Psoas muscle (tissue), 8 donors: ENCODE measurements around the gene SSU72. TPM values are rescaled to one million over a fixed set of nuclear protein-coding genes. Genes with fewer than 3 reads are reported as not detected.

Experiments used
- ATAC-seq, 4 donors: fragments of 200-7000 bp; cut with Tn5 transposase; one replicate each; pipeline ENCODE4 v1.9.1; 2020; ENCODE audit warnings: moderate library complexity in 3 of 4, mild to moderate bottlenecking in 2 of 4
- DNase-seq, 2 donors: peaks; one replicate each; pipeline ENCODE4 v3.0.0-alpha.2; 2020
- H3K27ac ChIP-seq: fragments of 200-600 bp; one replicate; pipeline ENCODE4 v1.8.0; 2022
- H3K27me3 ChIP-seq, 3 donors: fragments of 200-600 bp in 1 of 3; one replicate each; pipeline versions ENCODE4 v1.6.1 to v1.8.0; 2013 to 2022; ENCODE audit warnings: low read length in 2 of 3, mild to moderate bottlenecking in 2 of 3, moderate library complexity in 1 of 3; ENCODE audit not compliant: insufficient read depth in 3 of 3
- H3K36me3 ChIP-seq, 2 donors: fragments of 200-600 bp in 1 of 2; one replicate each; pipeline versions ENCODE4 v1.6.1 to v1.8.0; 2013 to 2022; ENCODE audit warnings: low read depth in 1 of 2, mild to moderate bottlenecking in 1 of 2, moderate library complexity in 1 of 2; ENCODE audit not compliant: insufficient read depth in 1 of 2
- H3K4me1 ChIP-seq: fragments of 200-600 bp; one replicate; pipeline ENCODE4 v1.8.0; 2022
- H3K4me3 ChIP-seq: fragments of 200-600 bp; one replicate; pipeline ENCODE4 v1.8.0; 2022; ENCODE audit warnings: mild to moderate bottlenecking
- H3K9me3 ChIP-seq: fragments of 200-600 bp; one replicate; pipeline ENCODE4 v1.8.0; 2022
- CTCF ChIP-seq: fragments of 200-600 bp; IDR thresholded peaks from one replicate; pipeline ENCODE4 v1.8.0; 2022; ENCODE audit warnings: antibody characterized with exemption
- WGBS, 3 donors: extraction: QIAGEN DNeasy Blood & Tissue Kit; methylation state at CpG; one replicate each; pipeline versions ENCODE4 v1.1.6 to v1.1.7; 2013; 5-methylcytosine and 5-hydroxymethylcytosine counted together
- intact Hi-C, 2 donors: fragments of 100-400 bp; cut with DNase I; formaldehyde crosslinking; loops; one replicate each; pipeline versions ENCODE4 v1.11.0 to v1.14.2; 2022
- polyA plus RNA-seq, 3 donors: library from polyadenylated mRNA; stranded (reverse); fragments of 200-250 nt; gene quantifications; one replicate each; pipeline ENCODE4 v1.2.3, GENCODE V29; 2013
- total RNA-seq, 4 donors: library from RNA; stranded (reverse); fragmentation: NEBNext Ultra II Directional in 2 of 4; extraction: Animal tissue kit (Norgen Biotek cat#: 25700) in 2 of 4; gene quantifications; one replicate each; pipeline versions ENCODE4 v1.2.1 to v1.2.4, GENCODE V29; 2021 to 2023
- donor health status: healthy with polysubstance abuse.
- donor health status: DM: no; HTN: no; CAD: no; lungs with moderate emphysema.
- donor health status: Bipolar disorder and iron deficiency.
- donor health status: healthy.
- donor health status: DM: yes; HTN: yes; CAD: no.
- donor health status: DM: no; HTN: no; CAD: no.
- donor health status: DM: no; HTN: no; CAD: no.
- donor health status: DM: yes; HTN: yes; CAD: no.

SSU72 gene
- total and polyA plus RNA-seq, 7 donors: 130 to 207 (median 179) TPM

DNA sequence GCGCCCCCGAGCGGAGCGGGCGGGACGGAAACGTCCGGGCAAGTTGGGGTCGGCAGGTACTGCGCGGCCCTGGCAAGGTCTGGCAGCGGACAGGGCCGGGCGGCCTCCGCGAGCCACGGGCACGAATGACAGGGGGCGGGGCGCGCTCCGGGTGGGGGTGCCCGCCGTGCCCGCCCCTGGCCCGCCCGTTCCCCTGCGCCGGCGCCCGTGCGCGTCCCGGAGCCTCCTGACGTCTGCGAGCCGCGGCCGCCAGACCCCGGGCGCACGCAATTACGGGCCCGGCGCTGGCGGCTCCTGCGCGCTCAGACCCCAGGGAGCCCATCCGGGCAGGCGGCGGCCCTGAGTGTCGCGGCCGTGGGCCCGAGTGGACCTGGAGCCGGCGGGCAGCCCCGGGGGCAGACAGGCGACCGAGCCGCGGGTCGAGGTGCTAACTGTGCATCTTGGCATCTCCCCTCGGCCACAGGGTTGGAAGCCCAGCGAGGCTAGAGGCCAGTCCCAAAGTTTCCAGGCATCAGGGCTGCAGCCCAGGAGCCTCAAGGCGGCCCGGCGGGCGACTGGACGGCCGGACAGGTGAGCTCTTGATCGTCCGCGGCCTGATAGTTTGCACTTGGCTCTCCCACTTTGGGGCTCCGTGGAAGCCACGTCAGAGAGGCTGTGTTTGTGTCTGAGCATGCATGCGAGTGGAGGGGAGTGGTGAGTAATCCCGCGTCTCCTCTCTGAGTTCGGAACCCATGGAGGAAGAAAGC lies 41.6 kb upstream of the SSU72 start:
- Histone ChIP-seq H3K27ac (peak overlapping the region; percentile 100), H3K4me3 (peak overlapping the region; percentile 97), H3K27me3 (no peaks in the 10 kb centered on the region), H3K36me3 (peaks cover 0 to 19% of the 10 kb centered on the region in 2 donors), H3K4me1 (peaks cover 45% of the 10 kb centered on the region), H3K9me3 (no peaks in the 10 kb centered on the region)
- WGBS, 3 donors: 3 to 5% (median 3%) methylated on average over 38 to 80 of the region's 80 CpGs
- ATAC-seq (peak in 2 of 4 donors; percentile 3 to 8), DNase-seq (peak; percentile 53 to 72)
- no peak for TF ChIP-seq CTCF
- intact Hi-C loops: no loop called here

GRCh38 chr1:1615256-1616044 lies 40.8 kb upstream of the SSU72 start, which contains the start of gene MIB2:
Gene MIB2 (plus strand): TSS chr1:1615500. CDS start chr1:1623453, 7,953 bp downstream.
- TF ChIP-seq CTCF: no peak
- DNase-seq (peak; percentile 96 to 98), ATAC-seq (peak; percentile 87 to 94 (median 92))
- Histone ChIP-seq H3K36me3 (peaks cover 0 to 19% of the 10 kb centered on the region in 2 donors), H3K4me1 (peaks cover 37% of the 10 kb centered on the region), H3K27ac (peak within 1 kb of the TSS; percentile 100), H3K4me3 (peak within 1 kb of the TSS; percentile 97), H3K27me3 (no peaks in the 10 kb centered on the region), H3K9me3 (no peaks in the 10 kb centered on the region)
- intact Hi-C loops: no loop called here
- WGBS, 3 donors: 0 to 1% (median 0%) methylated on average over 40 to 107 of the region's 107 CpGs

DNA sequence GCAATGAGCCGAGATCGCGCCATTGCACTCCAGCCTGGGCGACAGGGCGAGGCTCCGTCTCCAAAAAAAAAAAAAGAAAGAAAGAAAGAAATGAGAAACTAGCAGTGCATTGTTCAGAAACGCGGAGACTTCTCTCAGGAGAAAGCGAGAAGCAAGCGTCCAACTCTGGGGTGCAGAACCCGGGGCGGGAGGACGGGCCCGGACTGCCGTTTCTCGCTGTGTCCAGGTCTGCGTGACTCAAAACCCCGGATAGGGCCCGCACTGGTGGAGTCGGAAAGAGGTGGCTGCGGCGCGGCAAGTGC lies 40.2 kb upstream of the SSU72 start:
- intact Hi-C loops: loop anchor here (5.0 kb wide), 1 partner anchor 38 kb away; no protein-coding TSS in a partner anchor
- 0 to 1% (median 1%) methylated on average over 23 of the region's 23 CpGs for WGBS, 3 donors
- ATAC-seq: no peak

More for the DNA sequence above, 40.2 kb upstream of the SSU72 start:
- no peak for TF ChIP-seq CTCF
- H3K9me3 ChIP-seq: no peaks in the 10 kb centered on the region
- H3K36me3 ChIP-seq: peaks cover 0 to 19% of the 10 kb centered on the region in 2 donors
- H3K4me1 ChIP-seq: peaks cover 32% of the 10 kb centered on the region
- peak overlapping the region; percentile 97 for H3K4me3 ChIP-seq
- H3K27ac ChIP-seq: peak overlapping the region; percentile 100
- H3K27me3 ChIP-seq: no peaks in the 10 kb centered on the region
- DNase-seq: no peak
